ENCODE results near the gene TRIM46. TPM values are rescaled to one million over a fixed set of nuclear protein-coding genes. Genes with fewer than 3 reads are reported as not detected.

Gene TRIM46
- total and polyA plus RNA-seq, 9 of the 15 experiments (the other 6 are each of a cell fraction or from before 2014, with no cell fraction given) = 0.05 to 0.60 (median 0.16) TPM; not detected in 3

DNA sequence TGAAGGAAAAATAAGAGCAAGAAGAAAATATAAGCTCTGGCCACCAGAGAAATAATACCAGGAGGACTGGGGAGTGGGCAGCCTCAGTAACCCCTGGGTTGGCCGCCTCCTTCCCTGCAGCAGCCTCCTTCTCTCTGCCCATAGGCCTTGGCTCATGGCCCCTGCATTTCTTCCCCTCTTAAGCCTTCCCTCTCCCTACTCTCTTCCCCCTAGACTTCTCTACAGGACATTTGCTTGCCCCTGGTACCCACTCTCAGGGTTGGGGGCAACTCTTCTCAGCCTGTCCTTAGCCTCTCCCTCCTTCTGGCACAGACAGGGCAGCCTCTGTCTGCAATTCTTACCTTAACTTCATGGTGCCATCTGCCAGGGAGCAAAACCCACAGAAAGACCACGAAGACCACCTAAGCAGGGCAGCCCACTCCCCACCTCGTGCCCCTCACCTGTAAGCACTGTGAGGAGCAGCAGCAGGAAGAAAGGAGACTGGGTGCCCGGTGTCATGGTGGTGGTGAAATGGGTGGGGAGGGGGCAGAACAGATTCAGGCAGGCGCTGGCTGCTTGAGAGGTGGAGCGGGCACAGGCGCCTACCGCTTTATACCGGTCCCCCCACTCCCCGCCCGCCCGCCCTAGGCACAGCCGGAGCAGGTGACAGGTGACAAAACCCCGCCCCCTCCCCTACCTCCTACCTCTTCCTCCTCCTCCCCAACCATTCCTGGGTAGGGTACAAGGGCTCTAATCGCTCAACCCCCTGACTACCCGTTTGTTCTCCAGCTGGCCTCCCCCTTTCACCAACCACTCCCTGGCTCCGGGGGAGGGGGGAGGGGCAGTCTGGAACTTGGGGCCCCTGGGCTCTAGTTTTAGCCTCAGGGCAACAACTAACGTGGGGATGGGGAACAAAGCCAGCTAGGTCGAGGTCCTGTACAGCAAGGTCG lies 19.0 kb downstream of the TRIM46 start (continued):
- TF ChIP-seq, protein P1, sequence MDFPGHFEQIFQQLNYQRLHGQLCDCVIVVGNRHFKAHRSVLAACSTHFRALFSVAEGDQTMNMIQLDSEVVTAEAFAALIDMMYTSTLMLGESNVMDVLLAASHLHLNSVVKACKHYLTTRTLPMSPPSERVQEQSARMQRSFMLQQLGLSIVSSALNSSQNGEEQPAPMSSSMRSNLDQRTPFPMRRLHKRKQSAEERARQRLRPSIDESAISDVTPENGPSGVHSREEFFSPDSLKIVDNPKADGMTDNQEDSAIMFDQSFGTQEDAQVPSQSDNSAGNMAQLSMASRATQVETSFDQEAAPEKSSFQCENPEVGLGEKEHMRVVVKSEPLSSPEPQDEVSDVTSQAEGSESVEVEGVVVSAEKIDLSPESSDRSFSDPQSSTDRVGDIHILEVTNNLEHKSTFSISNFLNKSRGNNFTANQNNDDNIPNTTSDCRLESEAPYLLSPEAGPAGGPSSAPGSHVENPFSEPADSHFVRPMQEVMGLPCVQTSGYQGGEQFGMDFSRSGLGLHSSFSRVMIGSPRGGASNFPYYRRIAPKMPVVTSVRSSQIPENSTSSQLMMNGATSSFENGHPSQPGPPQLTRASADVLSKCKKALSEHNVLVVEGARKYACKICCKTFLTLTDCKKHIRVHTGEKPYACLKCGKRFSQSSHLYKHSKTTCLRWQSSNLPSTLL (IDR thresholded peaks at IDR 0.05) = no peak
- TF ChIP-seq CBX3 (IDR thresholded peaks at IDR 0.05; ENCODE audit: borderline replicate concordance in 1 of 2, low read length in 2 of 2) = no peak
- TF ChIP-seq SIX5 (IDR thresholded peaks at IDR 0.05; ENCODE audit: borderline replicate concordance in 1 of 2, insufficient read depth in 1 of 2, low read depth in 1 of 2, low read length in 2 of 2) = no peak
- 0 out of 4 replicates have a peak, but pooled peaks of 1 of the 2 experiments have one; percentile 1 for TF ChIP-seq RCOR1 (IDR thresholded peaks at IDR 0.05; ENCODE audit: borderline replicate concordance in 1 of 2, low read depth in 2 of 2, low read length in 2 of 2)
- TF ChIP-seq LARP7 (IDR thresholded peaks at IDR 0.05) = no peak
- no peak for TF ChIP-seq KDM2B (CRISPR knock-in tag; IDR thresholded peaks at IDR 0.05)
- TF ChIP-seq ZNF740 (CRISPR knock-in tag; IDR thresholded peaks at IDR 0.05) = no peak
- TF ChIP-seq ZNF740 (tag; IDR thresholded peaks at IDR 0.05) = 0 out of 4 replicates have a peak, but pooled peaks of 1 of the 2 experiments have one; percentile 13
- TF ChIP-seq NFRKB (IDR thresholded peaks at IDR 0.05; ENCODE audit: low read depth) = peak; percentile 14
- no peak for TF ChIP-seq NR1H2 (CRISPR knock-in tag; IDR thresholded peaks at IDR 0.05)
- TF ChIP-seq ZNF133 (CRISPR knock-in tag; IDR thresholded peaks at IDR 0.05) = no peak
- TF ChIP-seq KHSRP (IDR thresholded peaks at IDR 0.05) = no peak
- TF ChIP-seq, protein P2, sequence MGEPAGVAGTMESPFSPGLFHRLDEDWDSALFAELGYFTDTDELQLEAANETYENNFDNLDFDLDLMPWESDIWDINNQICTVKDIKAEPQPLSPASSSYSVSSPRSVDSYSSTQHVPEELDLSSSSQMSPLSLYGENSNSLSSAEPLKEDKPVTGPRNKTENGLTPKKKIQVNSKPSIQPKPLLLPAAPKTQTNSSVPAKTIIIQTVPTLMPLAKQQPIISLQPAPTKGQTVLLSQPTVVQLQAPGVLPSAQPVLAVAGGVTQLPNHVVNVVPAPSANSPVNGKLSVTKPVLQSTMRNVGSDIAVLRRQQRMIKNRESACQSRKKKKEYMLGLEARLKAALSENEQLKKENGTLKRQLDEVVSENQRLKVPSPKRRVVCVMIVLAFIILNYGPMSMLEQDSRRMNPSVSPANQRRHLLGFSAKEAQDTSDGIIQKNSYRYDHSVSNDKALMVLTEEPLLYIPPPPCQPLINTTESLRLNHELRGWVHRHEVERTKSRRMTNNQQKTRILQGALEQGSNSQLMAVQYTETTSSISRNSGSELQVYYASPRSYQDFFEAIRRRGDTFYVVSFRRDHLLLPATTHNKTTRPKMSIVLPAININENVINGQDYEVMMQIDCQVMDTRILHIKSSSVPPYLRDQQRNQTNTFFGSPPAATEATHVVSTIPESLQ (CRISPR knock-in tag; IDR thresholded peaks at IDR 0.05) = no peak
- no peak for TF ChIP-seq CBX5 (IDR thresholded peaks at IDR 0.05; ENCODE audit: borderline replicate concordance, low read depth)
- no peak for TF ChIP-seq CREB1 (IDR thresholded peaks at IDR 0.05)
- TF ChIP-seq CREB1 (CRISPR knock-in tag; IDR thresholded peaks at IDR 0.05) = 0 out of 2 replicates have a peak, but pooled peaks have one; percentile 4
- TF ChIP-seq SMAD3 (CRISPR knock-in tag; conservative IDR thresholded peaks at IDR 0.05) = no peak
- no peak for TF ChIP-seq ATF2 (CRISPR knock-in tag; IDR thresholded peaks at IDR 0.05)
- TF ChIP-seq DACH1 (IDR thresholded peaks at IDR 0.05; ENCODE audit: partially characterized antibody) = peak; percentile 25
- no peak for TF ChIP-seq ARID2 (IDR thresholded peaks at IDR 0.05)
